Mucosa of descending colon (tissue), 3 donors: ENCODE results near the gene PARD3B. TPM values are rescaled to one million over a fixed set of nuclear protein-coding genes. Genes with fewer than 3 reads are reported as not detected.

Source experiments
- ATAC-seq: fragments of 200-7000 bp; cut with Tn5 transposase; one replicate; pipeline ENCODE4 v1.9.1; 2020; ENCODE audit warnings: mild to moderate bottlenecking, moderate library complexity
- DNase-seq, 3 donors: peaks; one replicate each; pipeline ENCODE4 v3.0.0-alpha.2; 2020
- H3K36me3 ChIP-seq: fragments of 200-600 bp; one replicate; pipeline ENCODE4 v1.8.0; 2021; ENCODE audit warnings: low read depth, mild to moderate bottlenecking
- H3K4me1 ChIP-seq: fragments of 200-600 bp; one replicate; pipeline ENCODE4 v1.8.0; 2021; ENCODE audit warnings: low read depth, mild to moderate bottlenecking
- H3K4me3 ChIP-seq: fragments of 200-600 bp; one replicate; pipeline ENCODE4 v1.8.0; 2021; ENCODE audit warnings: mild to moderate bottlenecking
- H3K9me3 ChIP-seq: fragments of 200-600 bp; one replicate; pipeline ENCODE4 v1.8.0; 2021; ENCODE audit warnings: mild to moderate bottlenecking
- intact Hi-C, 2 donors: fragments of 100-400 bp; cut with DNase I in 1 of 2; cut with micrococcal nuclease in 1 of 2; formaldehyde crosslinking; loops; one replicate each; pipeline versions ENCODE4 v1.11.0 to v1.11.1; 2022; cut with DNase I, micrococcal nuclease
- total RNA-seq, 3 donors: library from RNA; stranded (reverse); fragmentation: NEBNext Ultra II Directional in 2 of 3; extraction: Animal tissue kit (Norgen Biotek cat#: 25700) in 2 of 3; gene quantifications; one replicate each; pipeline versions ENCODE4 v1.2.1 to v1.2.4, GENCODE V29; 2021 to 2023
- TF ChIP-seq, protein P1 (sequence below): fragments of 200-600 bp; IDR thresholded peaks from one replicate; pipeline ENCODE4 v1.8.0; 2022; ENCODE audit warnings: antibody characterized with exemption, mild to moderate bottlenecking
- donor health status: DM: no; HTN: no; CAD: no; lungs with moderate emphysema.
- donor health status: DM: no; HTN: no; CAD: no.
- donor health status: DM: no; HTN: yes; CAD: no.

The PARD3B gene
- total RNA-seq, 3 donors from 2014 or later: 21.1 to 56.8 (median 44.0) TPM

DNA sequence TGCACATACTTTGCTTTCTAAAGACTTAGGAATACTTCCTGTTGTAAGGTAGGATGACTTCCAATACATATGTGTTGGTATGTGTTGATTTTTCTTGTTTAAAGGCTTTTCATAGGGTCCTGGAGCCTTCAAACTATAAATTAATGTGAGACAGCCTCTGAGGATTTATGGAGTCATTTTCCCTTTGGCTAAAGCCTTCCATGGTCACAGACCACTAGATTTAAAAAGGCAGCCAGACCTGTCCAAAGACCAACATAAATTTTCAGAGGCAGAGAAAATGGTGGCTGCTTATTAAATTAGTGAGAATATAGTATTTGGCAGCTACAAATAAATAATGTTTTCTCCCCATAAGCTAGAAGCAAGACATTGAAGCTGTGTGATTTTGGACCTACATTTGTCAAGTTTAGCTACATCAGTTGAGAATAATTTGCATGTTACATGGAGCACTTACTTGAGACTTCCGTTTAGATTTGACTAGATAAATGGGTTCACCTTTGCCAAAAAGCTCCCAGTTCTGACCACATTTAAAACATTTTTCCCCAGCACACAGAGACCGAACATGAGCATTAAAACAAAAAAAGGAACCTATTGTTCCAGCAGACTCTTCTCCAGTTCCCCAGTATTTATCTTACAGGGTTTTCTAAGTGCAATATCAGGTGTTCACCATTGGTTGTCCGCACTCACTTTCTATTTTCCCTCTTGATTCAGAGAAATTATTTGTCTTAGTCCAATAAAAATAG, 402.9 kb downstream of the PARD3B start:
- ATAC-seq (no peak), DNase-seq (no peak)
- Histone ChIP-seq H3K9me3 (peaks cover 7% of the 10 kb centered on the region), H3K4me1 (no peaks in the 10 kb centered on the region), H3K4me3 (no peak overlapping the region), H3K36me3 (no peaks in the 10 kb centered on the region)
- TF ChIP-seq, protein P1, sequence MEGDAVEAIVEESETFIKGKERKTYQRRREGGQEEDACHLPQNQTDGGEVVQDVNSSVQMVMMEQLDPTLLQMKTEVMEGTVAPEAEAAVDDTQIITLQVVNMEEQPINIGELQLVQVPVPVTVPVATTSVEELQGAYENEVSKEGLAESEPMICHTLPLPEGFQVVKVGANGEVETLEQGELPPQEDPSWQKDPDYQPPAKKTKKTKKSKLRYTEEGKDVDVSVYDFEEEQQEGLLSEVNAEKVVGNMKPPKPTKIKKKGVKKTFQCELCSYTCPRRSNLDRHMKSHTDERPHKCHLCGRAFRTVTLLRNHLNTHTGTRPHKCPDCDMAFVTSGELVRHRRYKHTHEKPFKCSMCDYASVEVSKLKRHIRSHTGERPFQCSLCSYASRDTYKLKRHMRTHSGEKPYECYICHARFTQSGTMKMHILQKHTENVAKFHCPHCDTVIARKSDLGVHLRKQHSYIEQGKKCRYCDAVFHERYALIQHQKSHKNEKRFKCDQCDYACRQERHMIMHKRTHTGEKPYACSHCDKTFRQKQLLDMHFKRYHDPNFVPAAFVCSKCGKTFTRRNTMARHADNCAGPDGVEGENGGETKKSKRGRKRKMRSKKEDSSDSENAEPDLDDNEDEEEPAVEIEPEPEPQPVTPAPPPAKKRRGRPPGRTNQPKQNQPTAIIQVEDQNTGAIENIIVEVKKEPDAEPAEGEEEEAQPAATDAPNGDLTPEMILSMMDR: no peak
- intact Hi-C loops: no loop called here

DNA sequence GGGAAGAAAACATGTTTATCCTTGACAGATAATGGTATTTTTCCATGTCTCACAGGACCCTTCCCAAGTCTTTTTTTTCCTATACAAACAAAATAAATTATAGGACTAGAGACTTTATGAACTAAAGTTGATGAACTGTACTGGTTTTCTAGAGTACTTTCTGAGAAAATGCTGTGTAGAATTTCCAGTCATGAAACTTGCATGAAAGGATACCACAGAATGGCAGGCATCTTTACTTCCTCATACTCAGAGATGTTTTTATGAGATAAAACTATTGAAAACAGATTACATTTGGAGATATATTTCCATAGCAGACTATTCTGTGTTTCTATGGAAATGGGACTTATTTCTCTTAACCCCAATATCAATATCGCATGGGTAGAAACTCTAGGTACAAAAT, 403.5 kb downstream of the PARD3B start:
- H3K36me3 ChIP-seq: no peaks in the 10 kb centered on the region
- ATAC-seq (no peak), DNase-seq (no peak)
- TF ChIP-seq, protein P1: no peak
- intact Hi-C loops: no loop called here
- H3K4me3 ChIP-seq: no peak overlapping the region
- H3K9me3 ChIP-seq: peaks cover 7% of the 10 kb centered on the region
- H3K4me1 ChIP-seq: no peaks in the 10 kb centered on the region

DNA sequence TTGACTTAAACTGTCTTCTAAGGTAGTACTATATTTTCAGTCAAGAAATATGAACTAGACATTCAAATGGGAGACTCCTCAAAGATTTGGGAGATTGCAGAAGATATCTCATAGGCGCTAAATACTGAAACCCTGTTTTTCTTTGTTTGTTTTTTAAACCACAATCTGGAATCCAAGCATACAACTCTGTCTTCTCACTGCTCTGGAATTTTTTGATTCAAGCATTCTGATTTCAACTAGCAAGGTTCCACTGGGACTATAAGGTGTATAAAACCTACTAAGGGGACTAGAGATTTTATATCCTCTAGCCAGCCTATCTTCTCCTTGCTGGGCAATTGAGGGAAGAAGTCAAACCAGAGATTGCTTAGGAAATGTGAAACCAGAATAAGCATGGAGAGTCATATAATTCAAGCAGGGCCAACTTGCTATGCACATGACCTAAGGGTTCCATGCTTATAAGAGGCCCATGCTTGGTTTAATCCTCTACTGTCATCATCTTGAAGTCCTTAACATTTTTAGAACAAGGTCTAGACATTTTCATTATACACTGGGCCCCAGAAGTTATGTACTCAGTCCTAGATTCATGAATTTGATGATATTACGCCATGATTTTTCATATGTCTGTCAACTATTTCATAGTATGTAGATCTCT, 405.5 kb downstream of the PARD3B start:
- Histone ChIP-seq H3K4me1 (no peaks in the 10 kb centered on the region), H3K9me3 (no peaks in the 10 kb centered on the region), H3K4me3 (no peak overlapping the region), H3K36me3 (no peaks in the 10 kb centered on the region)
- DNase-seq: no peak
- intact Hi-C loops: no loop called here
- no peak for ATAC-seq
- TF ChIP-seq, protein P1: no peak

DNA sequence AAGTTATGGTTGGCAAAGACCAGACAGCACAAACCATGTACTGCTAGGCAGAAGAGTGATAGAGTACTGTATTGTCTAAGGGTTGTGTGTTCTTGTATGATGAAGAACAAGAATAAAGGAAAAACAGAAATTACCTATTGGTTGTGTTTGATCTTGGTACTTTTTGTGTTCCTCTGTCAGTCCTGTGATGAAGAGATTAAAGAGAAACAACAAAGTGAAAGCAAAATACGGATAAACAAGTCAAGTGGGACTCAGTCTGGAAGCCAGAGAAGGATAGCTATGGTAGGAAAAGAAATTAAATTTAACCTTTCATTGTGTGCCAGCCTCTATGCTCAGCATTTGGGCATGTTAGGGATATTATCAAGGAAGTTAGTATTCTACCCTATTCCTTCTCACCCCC, 413.1 kb downstream of the PARD3B start:
- no peaks in the 10 kb centered on the region for H3K36me3 ChIP-seq
- DNase-seq (no peak), ATAC-seq (no peak)
- no peaks in the 10 kb centered on the region for H3K4me1 ChIP-seq
- H3K4me3 ChIP-seq: no peak overlapping the region
- TF ChIP-seq, protein P1: no peak
- intact Hi-C loops: no loop called here
- no peaks in the 10 kb centered on the region for H3K9me3 ChIP-seq

DNA sequence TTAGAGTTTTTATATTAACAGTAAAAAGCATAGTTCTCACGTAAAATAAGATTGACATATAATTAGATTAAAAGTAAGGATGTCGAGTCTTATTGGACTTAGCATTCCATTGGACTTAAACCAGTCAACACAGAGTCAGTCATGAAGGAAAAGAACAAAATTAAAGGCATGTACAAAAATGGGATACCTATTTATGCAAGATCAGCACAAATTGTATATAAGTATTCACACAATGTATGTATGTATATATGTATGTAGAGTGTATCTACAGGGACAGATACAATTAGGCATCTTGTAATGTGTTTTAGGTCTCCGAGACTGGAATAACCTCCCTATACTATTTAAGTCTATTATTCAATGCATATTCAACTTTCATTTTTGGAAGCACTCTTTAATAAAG, 419.1 kb downstream of the PARD3B start:
- Histone ChIP-seq H3K36me3 (no peaks in the 10 kb centered on the region), H3K4me1 (no peaks in the 10 kb centered on the region), H3K4me3 (no peak overlapping the region), H3K9me3 (no peaks in the 10 kb centered on the region)
- ATAC-seq: no peak
- DNase-seq: no peak
- intact Hi-C loops: no loop called here
- TF ChIP-seq, protein P1: no peak
